RWPE1 (cell line): ENCODE data around the gene NHERF2.
A peak's percentile ranks its signal among the peaks of the same experiment; 100 is the strongest.

Experiments
- CTCF ChIA-PET: fragments of 350-600 bp; sonication (Branson Sonifier 250); formaldehyde crosslinking; extraction: SDS; loops from one replicate; lab custom pipeline; 2021; lab: Yijun Ruan, JAX
- POLR2A ChIA-PET: fragments of 400-600 bp; formaldehyde crosslinking; extraction: SDS; loops from one replicate; lab custom pipeline; 2020; ENCODE audit warnings: antibody characterized with exemption; ENCODE audit not compliant: low non-redundant PET; lab: Yijun Ruan, JAX
- DNase-seq: peaks from one replicate; pipeline ENCODE4 v3.0.0; 2012; ENCODE audit warnings: low spot score
- H3K27ac ChIP-seq: fragments of 450-650 bp; 2 replicates; pipeline ENCODE4 v1.5.1; 2017
- TF ChIP-seq, protein P1 (sequence below): fragments of 450-650 bp; conservative IDR thresholded peaks from 2 replicates; pipeline ENCODE4 v1.5.1; 2017; ENCODE audit warnings: low read depth, mild to moderate bottlenecking

The NHERF2 gene

GRCh38 chr16:2074071-2074470 is 47.4 kb downstream of the NHERF2 start:
- ChIA-PET POLR2A (no interaction called here), CTCF (interaction anchor here (0.6 kb wide), 1 partner anchor 15 kb away, joined by 8 read pairs; no protein-coding TSS in a partner anchor)
- TF ChIP-seq, protein P1, sequence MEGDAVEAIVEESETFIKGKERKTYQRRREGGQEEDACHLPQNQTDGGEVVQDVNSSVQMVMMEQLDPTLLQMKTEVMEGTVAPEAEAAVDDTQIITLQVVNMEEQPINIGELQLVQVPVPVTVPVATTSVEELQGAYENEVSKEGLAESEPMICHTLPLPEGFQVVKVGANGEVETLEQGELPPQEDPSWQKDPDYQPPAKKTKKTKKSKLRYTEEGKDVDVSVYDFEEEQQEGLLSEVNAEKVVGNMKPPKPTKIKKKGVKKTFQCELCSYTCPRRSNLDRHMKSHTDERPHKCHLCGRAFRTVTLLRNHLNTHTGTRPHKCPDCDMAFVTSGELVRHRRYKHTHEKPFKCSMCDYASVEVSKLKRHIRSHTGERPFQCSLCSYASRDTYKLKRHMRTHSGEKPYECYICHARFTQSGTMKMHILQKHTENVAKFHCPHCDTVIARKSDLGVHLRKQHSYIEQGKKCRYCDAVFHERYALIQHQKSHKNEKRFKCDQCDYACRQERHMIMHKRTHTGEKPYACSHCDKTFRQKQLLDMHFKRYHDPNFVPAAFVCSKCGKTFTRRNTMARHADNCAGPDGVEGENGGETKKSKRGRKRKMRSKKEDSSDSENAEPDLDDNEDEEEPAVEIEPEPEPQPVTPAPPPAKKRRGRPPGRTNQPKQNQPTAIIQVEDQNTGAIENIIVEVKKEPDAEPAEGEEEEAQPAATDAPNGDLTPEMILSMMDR = no peak
- DNase-seq = no peak
- H3K27ac ChIP-seq = peak overlapping the region; percentile 4; the same call in 1 of the 2 replicates

DNA sequence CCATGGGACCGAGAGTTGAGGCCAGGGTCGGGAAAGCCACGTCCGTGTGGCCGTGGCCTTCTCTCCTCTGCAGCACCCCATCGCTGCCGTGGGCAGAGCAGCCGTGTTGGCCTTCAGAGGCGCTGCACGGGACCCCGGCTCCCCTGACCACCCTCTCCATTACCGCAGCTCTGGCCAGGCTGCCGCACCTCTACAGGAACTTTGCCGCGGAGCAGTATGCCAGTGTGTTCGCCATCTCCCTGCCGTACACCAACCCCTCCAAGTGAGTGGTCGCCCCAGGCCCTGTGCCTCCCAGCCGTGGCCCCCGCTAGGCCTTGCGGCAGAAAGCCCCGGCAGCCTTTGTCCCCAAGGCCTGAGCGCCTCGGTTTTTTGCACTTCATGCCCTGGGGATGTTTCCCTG is 48.9 kb downstream of the NHERF2 start:
- TF ChIP-seq, protein P1 = no peak
- POLR2A ChIA-PET = interaction anchor here (0.6 kb wide), 2 partner anchors 64 to 625 kb away, joined by 5 read pairs; no protein-coding TSS in a partner anchor
- CTCF ChIA-PET = no interaction called here
- no peak for DNase-seq
- no peak overlapping the region for H3K27ac ChIP-seq

DNA sequence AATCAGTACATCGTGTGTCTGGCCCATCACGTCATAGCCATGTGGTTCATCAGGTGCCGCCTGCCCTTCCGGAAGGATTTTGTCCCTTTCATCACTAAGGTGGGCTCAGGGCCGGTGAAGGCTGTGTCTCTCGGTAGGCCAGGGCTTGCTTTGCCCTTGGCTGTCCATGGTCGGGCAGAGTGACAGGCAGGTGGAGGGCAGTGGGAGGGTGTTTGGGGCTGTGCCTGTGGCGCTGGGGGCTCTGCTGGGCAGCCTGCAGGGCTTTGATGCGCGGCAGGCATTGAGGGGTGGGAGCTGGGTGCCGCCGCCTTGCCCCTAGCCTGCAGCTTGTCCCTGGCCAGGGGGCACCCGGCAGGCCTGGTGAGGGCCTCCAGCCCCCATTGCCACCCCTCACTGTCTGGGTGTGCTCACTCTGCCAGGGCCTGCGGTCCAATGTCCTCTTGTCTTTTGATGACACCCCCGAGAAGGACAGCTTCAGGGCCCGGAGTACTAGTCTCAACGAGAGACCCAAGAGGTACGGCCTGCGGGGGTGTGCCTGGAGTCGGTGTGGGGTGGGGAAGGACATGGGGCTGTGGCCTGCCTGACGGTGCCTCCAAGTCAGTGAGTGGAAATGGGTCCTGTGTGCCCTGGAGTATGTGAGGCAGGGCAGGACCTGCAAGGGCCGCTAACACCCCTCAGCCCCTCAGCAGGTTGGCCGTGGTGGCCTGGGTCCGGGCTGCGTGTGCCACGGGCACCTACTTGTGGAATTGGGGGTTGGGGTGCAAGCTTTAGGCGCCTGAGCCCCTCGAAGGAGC is 49.6 kb downstream of the NHERF2 start:
- POLR2A ChIA-PET = interaction anchor here (0.6 kb wide), 2 partner anchors 65 to 625 kb away, joined by 5 read pairs; no protein-coding TSS in a partner anchor
- DNase-seq = no peak
- TF ChIP-seq, protein P1 = no peak
- H3K27ac ChIP-seq = no peak overlapping the region
- CTCF ChIA-PET = interaction anchor here (0.5 to 0.9 kb wide), 2 partner anchors 9 to 12 kb away, joined by 3 read pairs; no protein-coding TSS in a partner anchor

- TF ChIP-seq, protein P1 = no peak
- H3K27ac ChIP-seq = no peak overlapping the region
- CTCF ChIA-PET = interaction anchor here (0.6 to 0.9 kb wide), 2 partner anchors 11 to 51 kb away, joined by 3 read pairs; no protein-coding TSS in a partner anchor
- POLR2A ChIA-PET = no interaction called here
- no peak for DNase-seq
These were observed 50.3 kb downstream of the NHERF2 start for GRCh38 chr16:2077016-2077415.

- POLR2A ChIA-PET = no interaction called here
- H3K27ac ChIP-seq = peak overlapping the region; percentile 3; the same call in 1 of the 2 replicates
- TF ChIP-seq, protein P1 = no peak
- CTCF ChIA-PET = no interaction called here
- DNase-seq = no peak
These were observed 51.0 kb downstream of the NHERF2 start for GRCh38 chr16:2077696-2078095.

DNA sequence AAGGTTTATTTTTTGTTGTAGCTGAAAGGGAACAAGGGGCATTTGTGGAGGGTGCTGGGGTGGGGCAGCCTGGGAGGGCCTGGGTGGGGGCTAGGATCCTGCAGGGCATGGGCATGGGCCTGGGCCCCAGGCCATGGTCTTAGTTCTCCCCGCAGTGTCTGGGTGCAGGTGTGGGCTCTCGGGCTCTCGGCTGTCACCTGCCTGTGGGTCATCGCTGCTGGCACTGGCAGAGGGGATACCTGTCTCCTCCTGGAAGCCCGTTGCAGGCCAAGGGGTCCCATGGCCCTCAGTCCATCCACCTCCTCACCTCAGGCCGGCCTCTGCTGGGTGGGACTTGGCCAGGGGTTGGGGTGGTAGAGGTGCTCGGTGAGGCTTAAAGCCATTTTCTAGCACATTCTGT is 51.4 kb downstream of the NHERF2 start:
- POLR2A ChIA-PET = no interaction called here
- CTCF ChIA-PET = no interaction called here
- peak overlapping the region; percentile 3; the same call in 1 of the 2 replicates for H3K27ac ChIP-seq
- TF ChIP-seq, protein P1 = no peak
- DNase-seq = no peak
